Measurements from ENCODE around the gene AFP. TPM values are rescaled to one million over a fixed set of nuclear protein-coding genes. Genes with fewer than 3 reads are reported as not detected.

The AFP gene
- total and polyA plus RNA-seq, 2 of the 13 experiments (the other 11 are each of a cell fraction or from before 2014, with no cell fraction given), result 9,434 to 13,105 TPM

DNA sequence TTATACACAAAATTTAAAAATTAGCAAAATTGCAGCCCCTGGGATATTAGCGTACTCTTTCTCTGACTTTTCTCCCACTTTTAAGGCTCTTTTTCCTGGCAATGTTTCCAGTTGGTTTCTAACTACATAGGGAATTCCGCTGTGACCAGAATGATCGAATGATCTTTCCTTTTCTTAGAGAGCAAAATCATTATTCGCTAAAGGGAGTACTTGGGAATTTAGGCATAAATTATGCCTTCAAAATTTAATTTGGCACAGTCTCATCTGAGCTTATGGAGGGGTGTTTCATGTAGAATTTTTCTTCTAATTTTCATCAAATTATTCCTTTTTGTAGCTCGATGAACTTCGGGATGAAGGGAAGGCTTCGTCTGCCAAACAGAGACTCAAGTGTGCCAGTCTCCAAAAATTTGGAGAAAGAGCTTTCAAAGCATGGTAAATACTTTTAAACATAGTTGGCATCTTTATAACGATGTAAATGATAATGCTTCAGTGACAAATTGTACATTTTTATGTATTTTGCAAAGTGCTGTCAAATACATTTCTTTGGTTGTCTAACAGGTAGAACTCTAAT lies 26.0 kb upstream of the AFP start:
- ATAC-seq (no peak), FAIRE-seq (no peak), DNase-seq (ENCODE audit: low spot score) (no peak)
- peak overlapping the region; percentile 77 for H3K4me2 ChIP-seq (ENCODE audit: low read depth, low read length)
- no peak overlapping the region for H2AFZ ChIP-seq (ENCODE audit: low read length)
- peak overlapping the region; percentile 92 for H3K9ac ChIP-seq (ENCODE audit: insufficient read depth, low read depth, low read length)
- BruUV-seq (replicated peaks), result no TSS peak
- intact Hi-C loops (cut with micrococcal nuclease; ENCODE audit: unreplicated experiment), result loop anchor here (5.0 kb wide), 1 partner anchor 37 kb away; no protein-coding TSS in a partner anchor
- peaks cover 7 to 53% of the 10 kb centered on the region in 2 experiments for H3K36me3 ChIP-seq (replicated peaks in 1 of 2; ENCODE audit: control insufficient read depth in 1 of 2, insufficient read depth in 2 of 2, low read length in 2 of 2)
- peak overlapping the region; percentile 68 to 86 (median 71); a peak in 5 of 6 replicates for H3K4me3 ChIP-seq (replicated peaks in 1 of 3; ENCODE audit: insufficient read depth in 1 of 3, low read depth in 2 of 3, low read length in 3 of 3)
- ChIA-PET POLR2A (interaction anchor here (0.6 to 2.0 kb wide), 5 partner anchors 9 to 65 kb away, joined by 3 to 5 read pairs (median 3); no protein-coding TSS in a partner anchor), CTCF (ENCODE audit: low intra/inter-chr PET ratio, low total read pairs) (interaction anchor here (1.4 to 1.5 kb wide), 2 partner anchors 36 to 68 kb away, joined by 3 to 6 read pairs; no protein-coding TSS in a partner anchor)
- no peaks in the 10 kb centered on the region for H3K27me3 ChIP-seq (ENCODE audit: control insufficient read depth in 1 of 2, insufficient read depth in 2 of 2, low read length in 2 of 2)
- H3K79me2 ChIP-seq (ENCODE audit: insufficient read depth, low read length), result peaks cover 92% of the 10 kb centered on the region
- H4K20me1 ChIP-seq (ENCODE audit: insufficient read depth, low read length), result peaks cover 11% of the 10 kb centered on the region; the same call in 1 of the 2 replicates
- H3K4me1 ChIP-seq (ENCODE audit: insufficient read depth, low read length), result peaks cover 65% of the 10 kb centered on the region
- no peaks in the 10 kb centered on the region for H3K9me3 ChIP-seq (ENCODE audit: low read length)
- H3K27ac ChIP-seq (ENCODE audit: extremely low read length, insufficient read depth, low read length), result peak overlapping the region; percentile 89
- in situ Hi-C loops (cut with HindIII; ENCODE audit: extremely low pct_ligation_motif_present, low pct_unique_long_range_greater_than_20kb), result loop anchor here (5.0 kb wide), 1 partner anchor 68 kb away; no protein-coding TSS in a partner anchor
- WGBS (ENCODE audit: low lambda C conversion rate), result 21% methylated on average over 8 of the region's 8 CpGs
- TF ChIP-seq ZBTB1 (CRISPR knock-in tag; IDR thresholded peaks at IDR 0.05; ENCODE audit: borderline replicate concordance), result no peak
- TF ChIP-seq, protein P1, sequence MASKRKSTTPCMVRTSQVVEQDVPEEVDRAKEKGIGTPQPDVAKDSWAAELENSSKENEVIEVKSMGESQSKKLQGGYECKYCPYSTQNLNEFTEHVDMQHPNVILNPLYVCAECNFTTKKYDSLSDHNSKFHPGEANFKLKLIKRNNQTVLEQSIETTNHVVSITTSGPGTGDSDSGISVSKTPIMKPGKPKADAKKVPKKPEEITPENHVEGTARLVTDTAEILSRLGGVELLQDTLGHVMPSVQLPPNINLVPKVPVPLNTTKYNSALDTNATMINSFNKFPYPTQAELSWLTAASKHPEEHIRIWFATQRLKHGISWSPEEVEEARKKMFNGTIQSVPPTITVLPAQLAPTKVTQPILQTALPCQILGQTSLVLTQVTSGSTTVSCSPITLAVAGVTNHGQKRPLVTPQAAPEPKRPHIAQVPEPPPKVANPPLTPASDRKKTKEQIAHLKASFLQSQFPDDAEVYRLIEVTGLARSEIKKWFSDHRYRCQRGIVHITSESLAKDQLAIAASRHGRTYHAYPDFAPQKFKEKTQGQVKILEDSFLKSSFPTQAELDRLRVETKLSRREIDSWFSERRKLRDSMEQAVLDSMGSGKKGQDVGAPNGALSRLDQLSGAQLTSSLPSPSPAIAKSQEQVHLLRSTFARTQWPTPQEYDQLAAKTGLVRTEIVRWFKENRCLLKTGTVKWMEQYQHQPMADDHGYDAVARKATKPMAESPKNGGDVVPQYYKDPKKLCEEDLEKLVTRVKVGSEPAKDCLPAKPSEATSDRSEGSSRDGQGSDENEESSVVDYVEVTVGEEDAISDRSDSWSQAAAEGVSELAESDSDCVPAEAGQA (IDR thresholded peaks at IDR 0.05; ENCODE audit: low read depth), result no peak
- TF ChIP-seq, protein P1 (CRISPR knock-in tag; IDR thresholded peaks at IDR 0.05; ENCODE audit: borderline replicate concordance), result 0 out of 2 replicates have a peak, but pooled peaks have one; percentile 20
- TF ChIP-seq DR1 (CRISPR knock-in tag; IDR thresholded peaks at IDR 0.05), result no peak
- no peak for TF ChIP-seq NONO (IDR thresholded peaks at IDR 0.05)
- no peak for TF ChIP-seq NONO (CRISPR knock-in tag; conservative IDR thresholded peaks at IDR 0.05)
- no peak for TF ChIP-seq ZNF331 (CRISPR knock-in tag; IDR thresholded peaks at IDR 0.05)
- no peak for TF ChIP-seq NR1H2 (CRISPR knock-in tag; IDR thresholded peaks at IDR 0.05; ENCODE audit: borderline replicate concordance, low read depth)
- TF ChIP-seq THAP11 (CRISPR knock-in tag; IDR thresholded peaks at IDR 0.05), result no peak
- TF ChIP-seq ISX (CRISPR knock-in tag; conservative IDR thresholded peaks at IDR 0.05), result 0 out of 2 replicates have a peak, but pooled peaks have one; percentile 0
- no peak for TF ChIP-seq PHF5A (CRISPR knock-in tag; IDR thresholded peaks at IDR 0.05; ENCODE audit: low read depth, unreplicated experiment)
- TF ChIP-seq, protein P2, sequence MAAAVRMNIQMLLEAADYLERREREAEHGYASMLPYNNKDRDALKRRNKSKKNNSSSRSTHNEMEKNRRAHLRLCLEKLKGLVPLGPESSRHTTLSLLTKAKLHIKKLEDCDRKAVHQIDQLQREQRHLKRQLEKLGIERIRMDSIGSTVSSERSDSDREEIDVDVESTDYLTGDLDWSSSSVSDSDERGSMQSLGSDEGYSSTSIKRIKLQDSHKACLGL (CRISPR knock-in tag; IDR thresholded peaks at IDR 0.05), result no peak
- TF ChIP-seq KLF15 (CRISPR knock-in tag; IDR thresholded peaks at IDR 0.05; ENCODE audit: borderline replicate concordance), result no peak
- TF ChIP-seq, protein P3, sequence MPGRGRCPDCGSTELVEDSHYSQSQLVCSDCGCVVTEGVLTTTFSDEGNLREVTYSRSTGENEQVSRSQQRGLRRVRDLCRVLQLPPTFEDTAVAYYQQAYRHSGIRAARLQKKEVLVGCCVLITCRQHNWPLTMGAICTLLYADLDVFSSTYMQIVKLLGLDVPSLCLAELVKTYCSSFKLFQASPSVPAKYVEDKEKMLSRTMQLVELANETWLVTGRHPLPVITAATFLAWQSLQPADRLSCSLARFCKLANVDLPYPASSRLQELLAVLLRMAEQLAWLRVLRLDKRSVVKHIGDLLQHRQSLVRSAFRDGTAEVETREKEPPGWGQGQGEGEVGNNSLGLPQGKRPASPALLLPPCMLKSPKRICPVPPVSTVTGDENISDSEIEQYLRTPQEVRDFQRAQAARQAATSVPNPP (CRISPR knock-in tag; IDR thresholded peaks at IDR 0.05), result peak; percentile 12; the same call in 1 of the 2 replicates
